HFFc6 (cell line): Measurements from ENCODE around the gene ETV5. TPM values are rescaled to one million over a fixed set of nuclear protein-coding genes. Genes with fewer than 3 reads are reported as not detected.
A peak's percentile ranks its signal among the peaks of the same experiment; 100 is the strongest.

Experiments
- DNase-seq: peaks from one replicate; pipeline ENCODE4 v3.0.0-alpha.2; 2018
- H3K27ac Mint-ChIP-seq: 2 replicates; pipeline ENCODE4 v1.8.0; 2020; ENCODE audit warnings: mild to moderate bottlenecking, mixed read lengths
- H3K27me3 Mint-ChIP-seq: 2 replicates; pipeline ENCODE4 v1.8.0; 2021; ENCODE audit warnings: mild to moderate bottlenecking, moderate library complexity, mixed read lengths; ENCODE audit not compliant: insufficient read depth
- H3K36me3 Mint-ChIP-seq: 2 replicates; pipeline ENCODE4 v1.8.0; 2021; ENCODE audit warnings: low read depth, mixed read lengths
- H3K4me1 Mint-ChIP-seq: 2 replicates; pipeline ENCODE4 v1.8.0; 2020; ENCODE audit warnings: low read depth, mixed read lengths
- H3K4me3 Mint-ChIP-seq: 2 replicates; pipeline ENCODE4 v1.8.0; 2020; ENCODE audit warnings: mild to moderate bottlenecking, moderate library complexity, mixed read lengths
- H3K9me3 Mint-ChIP-seq: 2 replicates; pipeline ENCODE4 v1.8.0; 2020; ENCODE audit warnings: mild to moderate bottlenecking, mixed read lengths
- total RNA-seq, 6 experiments: library from RNA; stranded (reverse); fragmentation: NEBNext Ultra II Directional; extraction: Animal tissue kit (Norgen Biotek cat#: 25700); gene quantifications; 2 replicates in 1 of 6; 3 replicates in 5 of 6; pipeline ENCODE4 v1.2.3, GENCODE V29; 2021
- TF ChIP-seq, protein P1 (sequence below): fragments of 200-600 bp; sonication (generic); IDR thresholded peaks from 2 replicates; pipeline ENCODE4 v1.5.0; 2021; ENCODE audit warnings: antibody characterized with exemption, mild to moderate bottlenecking

The ETV5 gene
- total RNA-seq, 6 experiments from 2014 or later: 48.6 to 69.3 (median 52.5) TPM

DNA sequence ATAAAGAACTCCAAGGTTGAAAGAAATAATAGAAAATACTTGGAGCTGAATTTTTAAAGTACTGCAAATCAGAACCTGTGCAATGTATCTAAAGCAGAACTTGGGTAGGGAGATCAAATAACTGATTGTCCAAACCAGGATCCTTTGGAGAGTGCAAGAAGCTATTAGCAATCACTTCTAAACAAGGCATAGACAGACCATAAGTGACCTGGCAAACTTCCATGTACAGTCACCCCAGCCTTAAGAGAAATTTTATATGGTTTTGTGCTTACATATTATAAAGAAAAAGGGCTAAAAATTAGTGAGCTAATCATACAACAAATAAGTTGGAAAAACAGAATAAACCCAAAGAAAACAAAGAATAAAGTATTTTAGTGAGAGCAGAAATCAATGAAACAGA lies 35.2 kb downstream of the ETV5 start:
- Mint-ChIP-seq H3K9me3 (peaks cover 5% of the 10 kb centered on the region), H3K36me3 (peaks cover 49% of the 10 kb centered on the region), H3K4me3 (no peak overlapping the region), H3K27ac (no peak overlapping the region), H3K4me1 (peaks cover 16% of the 10 kb centered on the region), H3K27me3 (no peaks in the 10 kb centered on the region)
- DNase-seq: no peak
- TF ChIP-seq, protein P1, sequence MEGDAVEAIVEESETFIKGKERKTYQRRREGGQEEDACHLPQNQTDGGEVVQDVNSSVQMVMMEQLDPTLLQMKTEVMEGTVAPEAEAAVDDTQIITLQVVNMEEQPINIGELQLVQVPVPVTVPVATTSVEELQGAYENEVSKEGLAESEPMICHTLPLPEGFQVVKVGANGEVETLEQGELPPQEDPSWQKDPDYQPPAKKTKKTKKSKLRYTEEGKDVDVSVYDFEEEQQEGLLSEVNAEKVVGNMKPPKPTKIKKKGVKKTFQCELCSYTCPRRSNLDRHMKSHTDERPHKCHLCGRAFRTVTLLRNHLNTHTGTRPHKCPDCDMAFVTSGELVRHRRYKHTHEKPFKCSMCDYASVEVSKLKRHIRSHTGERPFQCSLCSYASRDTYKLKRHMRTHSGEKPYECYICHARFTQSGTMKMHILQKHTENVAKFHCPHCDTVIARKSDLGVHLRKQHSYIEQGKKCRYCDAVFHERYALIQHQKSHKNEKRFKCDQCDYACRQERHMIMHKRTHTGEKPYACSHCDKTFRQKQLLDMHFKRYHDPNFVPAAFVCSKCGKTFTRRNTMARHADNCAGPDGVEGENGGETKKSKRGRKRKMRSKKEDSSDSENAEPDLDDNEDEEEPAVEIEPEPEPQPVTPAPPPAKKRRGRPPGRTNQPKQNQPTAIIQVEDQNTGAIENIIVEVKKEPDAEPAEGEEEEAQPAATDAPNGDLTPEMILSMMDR: no peak

- peak overlapping the region; percentile 37; the same call in 1 of the 2 replicates for H3K27ac Mint-ChIP-seq
- no peak overlapping the region; the same call in 1 of the 2 replicates for H3K4me3 Mint-ChIP-seq
- peaks cover 16% of the 10 kb centered on the region for H3K4me1 Mint-ChIP-seq
- TF ChIP-seq, protein P1: no peak
- peaks cover 34% of the 10 kb centered on the region for H3K36me3 Mint-ChIP-seq
- DNase-seq: no peak
- no peaks in the 10 kb centered on the region for H3K27me3 Mint-ChIP-seq
- peaks cover 5% of the 10 kb centered on the region for H3K9me3 Mint-ChIP-seq
Measured at GRCh38 chr3:186070996-186071395, 37.9 kb downstream of the ETV5 start.

DNA sequence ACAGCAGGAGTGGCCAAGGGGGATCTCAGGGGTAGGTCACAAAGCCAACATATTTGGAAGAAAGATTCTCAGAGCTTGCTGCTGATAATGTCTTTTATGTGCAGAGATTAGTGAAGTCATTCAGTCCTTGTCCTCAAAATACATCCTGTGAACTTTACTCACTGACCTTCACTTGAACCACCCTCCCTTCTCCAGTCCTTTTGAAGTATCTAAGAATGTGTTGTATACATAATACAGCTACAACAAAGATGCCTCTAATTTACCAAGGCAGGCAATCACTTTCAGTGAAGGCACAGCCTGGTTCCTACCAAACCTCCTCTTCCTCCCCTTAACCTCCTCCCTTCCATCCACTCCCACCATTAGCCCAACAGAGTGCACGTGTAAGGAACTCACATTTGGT lies 38.3 kb downstream of the ETV5 start:
- Mint-ChIP-seq H3K4me3 (no peak overlapping the region), H3K27me3 (no peaks in the 10 kb centered on the region), H3K27ac (peak overlapping the region; percentile 37; the same call in 1 of the 2 replicates), H3K4me1 (peaks cover 16% of the 10 kb centered on the region), H3K9me3 (peaks cover 5% of the 10 kb centered on the region), H3K36me3 (peaks cover 29% of the 10 kb centered on the region)
- TF ChIP-seq, protein P1: no peak
- DNase-seq: no peak

- peaks cover 27% of the 10 kb centered on the region for H3K36me3 Mint-ChIP-seq
- peaks cover 4% of the 10 kb centered on the region for H3K9me3 Mint-ChIP-seq
- no peak overlapping the region for H3K4me3 Mint-ChIP-seq
- H3K27ac Mint-ChIP-seq: no peak overlapping the region; the same call in 1 of the 2 replicates
- TF ChIP-seq, protein P1: no peak
- DNase-seq: no peak
- H3K27me3 Mint-ChIP-seq: no peaks in the 10 kb centered on the region
- peaks cover 16% of the 10 kb centered on the region for H3K4me1 Mint-ChIP-seq
Measured at GRCh38 chr3:186070133-186070532, 38.8 kb downstream of the ETV5 start.

DNA sequence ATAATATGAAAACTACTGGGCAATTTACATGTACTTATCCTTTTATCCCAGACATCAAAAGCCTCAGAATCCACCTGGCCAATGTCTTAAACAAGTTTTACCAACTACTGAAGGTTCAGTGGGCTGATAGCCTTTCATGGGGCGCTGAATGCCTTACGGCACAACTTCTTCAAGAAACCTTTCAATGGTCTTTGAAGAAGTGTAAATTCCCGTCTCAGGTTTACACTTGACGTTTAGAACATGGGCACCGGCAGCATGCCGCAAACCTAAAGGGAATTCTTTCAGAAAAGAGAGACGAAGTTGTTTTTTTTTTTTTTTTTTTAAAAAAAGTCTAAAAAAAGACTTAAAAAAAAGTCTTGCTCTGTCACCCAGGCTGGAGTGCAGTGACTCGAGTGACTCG lies 39.7 kb downstream of the ETV5 start:
- Mint-ChIP-seq H3K4me1 (peaks cover 16% of the 10 kb centered on the region), H3K36me3 (peaks cover 32% of the 10 kb centered on the region), H3K9me3 (no peaks in the 10 kb centered on the region), H3K27me3 (no peaks in the 10 kb centered on the region), H3K4me3 (no peak overlapping the region), H3K27ac (no peak overlapping the region)
- DNase-seq: no peak
- TF ChIP-seq, protein P1: no peak

DNA sequence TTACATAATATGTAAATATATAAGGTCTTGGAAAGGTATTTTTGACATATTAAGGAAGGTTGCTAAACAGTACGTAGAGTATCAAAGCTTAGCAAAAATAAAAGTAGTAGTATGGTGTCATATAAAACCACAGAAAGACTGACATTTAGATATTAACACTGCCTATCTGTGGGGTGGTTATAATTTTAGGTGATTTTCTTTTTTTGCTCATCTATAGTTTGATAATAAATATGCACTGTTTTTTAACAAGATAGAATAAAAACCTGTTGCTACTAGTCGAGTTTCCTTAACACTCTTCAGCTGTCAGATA lies 40.7 kb downstream of the ETV5 start:
- no peak overlapping the region for H3K4me3 Mint-ChIP-seq
- H3K27ac Mint-ChIP-seq: no peak overlapping the region
- TF ChIP-seq, protein P1: no peak
- DNase-seq: no peak
- H3K36me3 Mint-ChIP-seq: peaks cover 42% of the 10 kb centered on the region
- H3K4me1 Mint-ChIP-seq: peaks cover 16% of the 10 kb centered on the region
- H3K27me3 Mint-ChIP-seq: no peaks in the 10 kb centered on the region
- H3K9me3 Mint-ChIP-seq: no peaks in the 10 kb centered on the region
